ENCODE measurements around the gene AGBL4. TPM values are rescaled to one million over a fixed set of nuclear protein-coding genes. Genes with fewer than 3 reads are reported as not detected.

AGBL4 gene
- total RNA-seq, 1 donor from 2014 or later, result under 0.01 TPM

DNA sequence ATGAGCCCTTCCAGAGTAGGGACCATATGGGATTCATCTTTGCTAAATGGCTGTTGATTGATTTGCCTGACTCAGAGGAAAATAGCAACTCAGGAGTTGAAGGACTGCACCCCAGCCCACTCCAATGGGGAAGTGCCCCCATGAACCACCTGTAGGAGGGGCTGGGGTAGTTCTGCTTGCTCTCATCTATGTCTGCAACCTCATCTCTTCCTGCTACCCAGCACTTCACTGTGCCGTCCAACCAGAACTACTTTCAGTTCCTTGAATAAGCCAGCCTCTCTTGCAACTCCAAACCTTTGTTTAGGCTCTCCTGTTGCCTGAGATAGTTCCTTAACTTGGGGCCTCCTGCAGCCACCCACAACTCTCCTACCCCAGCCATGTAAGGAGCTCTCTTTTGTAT, 1273.6 kb downstream of the AGBL4 start:
- H3K36me3 ChIP-seq (ENCODE audit: control insufficient read depth in 3 of 3, insufficient read depth in 3 of 3, low read length in 3 of 3), result peaks cover 11 to 25% (median 17%) of the 10 kb centered on the region in 3 donors
- H3K9me3 ChIP-seq (ENCODE audit: control insufficient read depth in 3 of 3, low read length in 3 of 3), result no peaks in the 10 kb centered on the region
- H3K27ac ChIP-seq (ENCODE audit: low read depth, low read length), result no peak overlapping the region
- H3K4me1 ChIP-seq (ENCODE audit: control insufficient read depth in 3 of 3, insufficient read depth in 3 of 3, low read length in 3 of 3), result no peaks in the 10 kb centered on the region
- no peak overlapping the region for H3K4me3 ChIP-seq (ENCODE audit: low read length in 3 of 3)
- no peaks in the 10 kb centered on the region for H3K27me3 ChIP-seq (ENCODE audit: control insufficient read depth in 3 of 3, insufficient read depth in 3 of 3, low read length in 3 of 3)
- no peak overlapping the region for H3K9ac ChIP-seq (ENCODE audit: low read depth in 1 of 3, low read length in 3 of 3)

- Histone ChIP-seq H3K36me3 (ENCODE audit: control insufficient read depth in 3 of 3, insufficient read depth in 3 of 3, low read length in 3 of 3) (peaks cover 5 to 25% (median 14%) of the 10 kb centered on the region in 3 donors), H3K4me1 (ENCODE audit: control insufficient read depth in 3 of 3, insufficient read depth in 3 of 3, low read length in 3 of 3) (no peaks in the 10 kb centered on the region), H3K4me3 (ENCODE audit: low read length in 3 of 3) (no peak overlapping the region), H3K9ac (ENCODE audit: low read depth in 1 of 3, low read length in 3 of 3) (no peak overlapping the region), H3K27me3 (ENCODE audit: control insufficient read depth in 3 of 3, insufficient read depth in 3 of 3, low read length in 3 of 3) (no peaks in the 10 kb centered on the region), H3K27ac (ENCODE audit: low read depth, low read length) (no peak overlapping the region), H3K9me3 (ENCODE audit: control insufficient read depth in 3 of 3, low read length in 3 of 3) (no peaks in the 10 kb centered on the region)
These were observed 1274.7 kb downstream of the AGBL4 start for GRCh38 chr1:48749068-48749467.

DNA sequence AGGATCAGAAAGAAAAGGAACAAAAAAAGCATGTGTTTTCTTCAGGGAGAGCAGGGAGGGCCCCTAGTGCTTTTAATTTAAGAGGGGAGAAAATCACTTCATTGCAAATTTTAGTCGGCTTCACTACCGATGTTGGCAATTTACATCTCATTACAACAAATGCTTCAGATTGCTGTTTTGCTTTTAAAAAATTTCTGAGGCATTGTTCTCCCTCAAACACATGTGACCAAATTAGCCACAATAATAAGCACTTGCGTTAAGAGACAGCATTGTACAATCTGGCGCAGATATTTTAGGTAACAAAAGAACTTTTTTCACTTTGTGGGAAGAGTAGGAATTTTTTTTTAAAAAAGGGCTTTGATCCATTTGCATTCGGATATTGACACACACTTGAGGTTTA, 1276.8 kb downstream of the AGBL4 start:
- no peaks in the 10 kb centered on the region for H3K27me3 ChIP-seq (ENCODE audit: control insufficient read depth in 3 of 3, insufficient read depth in 3 of 3, low read length in 3 of 3)
- H3K36me3 ChIP-seq (ENCODE audit: control insufficient read depth in 3 of 3, insufficient read depth in 3 of 3, low read length in 3 of 3), result peaks cover 0 to 32% (median 14%) of the 10 kb centered on the region in 3 donors
- no peak overlapping the region for H3K9ac ChIP-seq (ENCODE audit: low read depth in 1 of 3, low read length in 3 of 3)
- H3K4me1 ChIP-seq (ENCODE audit: control insufficient read depth in 3 of 3, insufficient read depth in 3 of 3, low read length in 3 of 3), result no peaks in the 10 kb centered on the region
- H3K9me3 ChIP-seq (ENCODE audit: control insufficient read depth in 3 of 3, low read length in 3 of 3), result no peaks in the 10 kb centered on the region
- no peak overlapping the region for H3K27ac ChIP-seq (ENCODE audit: low read depth, low read length)
- no peak overlapping the region for H3K4me3 ChIP-seq (ENCODE audit: low read length in 3 of 3)

DNA sequence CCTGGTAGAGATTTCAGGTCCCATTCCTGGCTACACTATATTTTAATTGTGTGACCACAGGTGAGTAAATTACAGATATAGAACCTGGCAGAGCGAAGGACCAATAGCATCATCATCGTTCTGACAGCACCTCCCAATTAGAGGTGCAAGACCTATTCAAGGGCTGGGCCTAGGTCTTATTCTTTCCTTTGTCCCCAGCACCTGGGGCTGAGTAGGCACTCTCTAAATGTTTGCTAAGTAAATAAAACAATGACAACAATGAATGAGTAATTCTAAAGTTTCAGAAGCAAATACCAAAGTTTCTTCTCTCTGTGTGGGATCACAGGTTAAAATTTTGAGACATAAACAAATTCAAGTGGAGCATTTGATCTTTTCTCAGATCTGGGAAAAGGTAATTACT, 1279.7 kb downstream of the AGBL4 start:
- Histone ChIP-seq H3K27ac (ENCODE audit: low read depth, low read length) (no peak overlapping the region), H3K4me1 (ENCODE audit: control insufficient read depth in 3 of 3, insufficient read depth in 3 of 3, low read length in 3 of 3) (no peaks in the 10 kb centered on the region), H3K4me3 (ENCODE audit: low read length in 3 of 3) (no peak overlapping the region), H3K27me3 (ENCODE audit: control insufficient read depth in 3 of 3, insufficient read depth in 3 of 3, low read length in 3 of 3) (no peaks in the 10 kb centered on the region), H3K9ac (ENCODE audit: low read depth in 1 of 3, low read length in 3 of 3) (no peak overlapping the region), H3K9me3 (ENCODE audit: control insufficient read depth in 3 of 3, low read length in 3 of 3) (no peaks in the 10 kb centered on the region), H3K36me3 (ENCODE audit: control insufficient read depth in 3 of 3, insufficient read depth in 3 of 3, low read length in 3 of 3) (peaks cover 3 to 27% (median 12%) of the 10 kb centered on the region in 3 donors)

GRCh38 chr1:48743480-48743879, 1280.3 kb downstream of the AGBL4 start:
- Histone ChIP-seq H3K27me3 (ENCODE audit: control insufficient read depth in 3 of 3, insufficient read depth in 3 of 3, low read length in 3 of 3) (no peaks in the 10 kb centered on the region), H3K27ac (ENCODE audit: low read depth, low read length) (no peak overlapping the region), H3K36me3 (ENCODE audit: control insufficient read depth in 3 of 3, insufficient read depth in 3 of 3, low read length in 3 of 3) (peaks cover 3 to 23% (median 11%) of the 10 kb centered on the region in 3 donors), H3K4me3 (ENCODE audit: low read length in 3 of 3) (no peak overlapping the region), H3K9me3 (ENCODE audit: control insufficient read depth in 3 of 3, low read length in 3 of 3) (no peaks in the 10 kb centered on the region), H3K4me1 (ENCODE audit: control insufficient read depth in 3 of 3, insufficient read depth in 3 of 3, low read length in 3 of 3) (no peaks in the 10 kb centered on the region), H3K9ac (ENCODE audit: low read depth in 1 of 3, low read length in 3 of 3) (no peak overlapping the region)

DNA sequence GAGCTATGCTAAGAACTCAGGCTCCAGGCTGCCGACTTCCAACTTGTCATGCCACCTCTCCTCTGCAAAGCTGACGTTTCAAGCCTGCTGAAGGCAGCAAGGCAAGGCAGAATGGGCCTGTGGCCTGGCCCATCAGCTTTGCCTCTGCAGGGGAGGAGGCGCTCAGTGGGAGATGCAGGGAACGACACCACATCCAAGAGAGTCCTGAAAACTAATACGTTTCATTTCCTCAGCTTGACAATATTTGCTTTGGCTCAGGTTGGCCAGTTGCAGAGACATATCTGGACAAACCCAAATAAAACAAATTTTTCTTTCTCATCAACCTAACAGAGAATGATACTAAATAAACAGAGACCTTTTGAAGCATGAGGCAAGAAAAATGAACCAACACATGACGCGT, 1282.4 kb downstream of the AGBL4 start:
- no peaks in the 10 kb centered on the region for H3K27me3 ChIP-seq (ENCODE audit: control insufficient read depth in 3 of 3, insufficient read depth in 3 of 3, low read length in 3 of 3)
- H3K27ac ChIP-seq (ENCODE audit: low read depth, low read length), result no peak overlapping the region
- no peaks in the 10 kb centered on the region for H3K9me3 ChIP-seq (ENCODE audit: control insufficient read depth in 3 of 3, low read length in 3 of 3)
- H3K4me3 ChIP-seq (ENCODE audit: low read length in 3 of 3), result no peak overlapping the region
- H3K4me1 ChIP-seq (ENCODE audit: control insufficient read depth in 3 of 3, insufficient read depth in 3 of 3, low read length in 3 of 3), result no peaks in the 10 kb centered on the region
- peaks cover 6 to 19% (median 8%) of the 10 kb centered on the region in 3 donors for H3K36me3 ChIP-seq (ENCODE audit: control insufficient read depth in 3 of 3, insufficient read depth in 3 of 3, low read length in 3 of 3)
- no peak overlapping the region for H3K9ac ChIP-seq (ENCODE audit: low read depth in 1 of 3, low read length in 3 of 3)

DNA sequence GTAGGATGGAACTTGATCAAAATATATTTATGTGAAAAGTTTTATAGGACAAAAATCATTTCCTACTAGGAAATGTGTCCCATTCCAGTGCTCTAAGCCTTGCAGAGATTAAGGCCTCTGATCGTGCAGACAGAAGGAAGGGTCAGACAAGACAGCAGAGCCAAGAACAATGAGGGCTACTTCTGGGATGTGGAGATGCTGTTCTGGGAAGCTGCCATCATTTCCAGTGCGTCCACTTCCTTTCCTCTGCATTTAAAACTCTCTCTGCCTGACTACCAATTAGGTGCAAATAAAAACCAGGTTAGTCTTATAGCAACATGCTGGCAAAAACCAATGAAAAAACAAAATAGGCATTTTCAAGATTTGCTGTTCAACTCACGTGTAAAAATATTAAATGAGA, 1283.1 kb downstream of the AGBL4 start:
- Histone ChIP-seq H3K9me3 (ENCODE audit: control insufficient read depth in 3 of 3, low read length in 3 of 3) (no peaks in the 10 kb centered on the region), H3K4me1 (ENCODE audit: control insufficient read depth in 3 of 3, insufficient read depth in 3 of 3, low read length in 3 of 3) (no peaks in the 10 kb centered on the region), H3K9ac (ENCODE audit: low read depth in 1 of 3, low read length in 3 of 3) (no peak overlapping the region), H3K36me3 (ENCODE audit: control insufficient read depth in 3 of 3, insufficient read depth in 3 of 3, low read length in 3 of 3) (peaks cover 13 to 22% (median 14%) of the 10 kb centered on the region in 3 donors), H3K4me3 (ENCODE audit: low read length in 3 of 3) (no peak overlapping the region), H3K27ac (ENCODE audit: low read depth, low read length) (no peak overlapping the region), H3K27me3 (ENCODE audit: control insufficient read depth in 3 of 3, insufficient read depth in 3 of 3, low read length in 3 of 3) (no peaks in the 10 kb centered on the region)

DNA sequence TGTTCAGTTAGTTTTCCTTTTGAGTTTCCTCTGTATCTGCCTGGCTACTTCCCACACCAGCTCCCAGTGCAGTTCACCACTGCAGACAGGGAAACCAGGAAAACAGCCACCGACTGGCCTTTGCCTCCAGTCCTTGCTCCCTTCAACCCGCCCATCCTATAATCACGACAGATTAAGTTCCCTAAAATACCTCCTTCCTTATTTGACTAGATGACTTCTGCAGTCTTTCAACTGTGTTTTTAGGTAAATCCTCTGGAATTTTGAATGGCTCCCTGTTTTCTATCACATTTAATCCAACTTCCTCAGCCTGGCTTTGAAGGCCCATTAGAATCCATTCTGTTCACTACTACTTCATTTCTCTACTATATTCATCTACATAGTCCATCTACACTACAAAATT, 1284.7 kb downstream of the AGBL4 start:
- no peaks in the 10 kb centered on the region for H3K27me3 ChIP-seq (ENCODE audit: control insufficient read depth in 3 of 3, insufficient read depth in 3 of 3, low read length in 3 of 3)
- H3K9me3 ChIP-seq (ENCODE audit: control insufficient read depth in 3 of 3, low read length in 3 of 3), result no peaks in the 10 kb centered on the region
- no peak overlapping the region for H3K9ac ChIP-seq (ENCODE audit: low read depth in 1 of 3, low read length in 3 of 3)
- no peak overlapping the region for H3K27ac ChIP-seq (ENCODE audit: low read depth, low read length)
- no peaks in the 10 kb centered on the region for H3K4me1 ChIP-seq (ENCODE audit: control insufficient read depth in 3 of 3, insufficient read depth in 3 of 3, low read length in 3 of 3)
- H3K36me3 ChIP-seq (ENCODE audit: control insufficient read depth in 3 of 3, insufficient read depth in 3 of 3, low read length in 3 of 3), result peaks cover 16 to 30% (median 28%) of the 10 kb centered on the region in 3 donors
- no peak overlapping the region for H3K4me3 ChIP-seq (ENCODE audit: low read length in 3 of 3)

DNA sequence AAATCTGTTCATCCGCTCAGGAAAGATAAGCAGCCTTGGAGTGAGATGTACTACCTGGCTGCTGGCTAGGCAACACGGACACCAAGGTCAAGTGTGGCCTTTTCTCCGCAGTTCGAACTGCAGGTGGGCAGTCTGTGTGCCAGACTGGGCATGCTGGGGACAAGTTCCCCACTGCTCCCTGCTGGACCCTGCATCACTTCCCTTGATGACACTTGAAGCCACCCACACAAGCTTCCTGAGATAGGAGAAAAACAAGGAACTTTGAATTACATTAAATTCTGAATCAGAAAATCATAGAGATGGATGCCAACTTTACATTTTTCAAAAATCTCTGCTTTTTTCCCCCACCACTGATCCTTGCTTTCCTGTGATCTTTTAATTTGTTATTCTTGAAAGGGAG, 1285.4 kb downstream of the AGBL4 start:
- no peak overlapping the region for H3K27ac ChIP-seq (ENCODE audit: low read depth, low read length)
- peaks cover 23 to 35% (median 33%) of the 10 kb centered on the region in 3 donors for H3K36me3 ChIP-seq (ENCODE audit: control insufficient read depth in 3 of 3, insufficient read depth in 3 of 3, low read length in 3 of 3)

GRCh38 chr1:48735796-48736195, 1288.0 kb downstream of the AGBL4 start:
- Histone ChIP-seq H3K4me1 (ENCODE audit: control insufficient read depth in 3 of 3, insufficient read depth in 3 of 3, low read length in 3 of 3) (peaks cover 0 to 4% (median 0%) of the 10 kb centered on the region in 3 donors), H3K27ac (ENCODE audit: low read depth, low read length) (no peak overlapping the region), H3K4me3 (ENCODE audit: low read length in 3 of 3) (no peak overlapping the region), H3K36me3 (ENCODE audit: control insufficient read depth in 3 of 3, insufficient read depth in 3 of 3, low read length in 3 of 3) (peaks cover 28 to 41% (median 37%) of the 10 kb centered on the region in 3 donors), H3K9me3 (ENCODE audit: control insufficient read depth in 3 of 3, low read length in 3 of 3) (no peaks in the 10 kb centered on the region), H3K27me3 (ENCODE audit: control insufficient read depth in 3 of 3, insufficient read depth in 3 of 3, low read length in 3 of 3) (no peaks in the 10 kb centered on the region), H3K9ac (ENCODE audit: low read depth in 1 of 3, low read length in 3 of 3) (no peak overlapping the region)

More for the DNA sequence above, 1285.4 kb downstream of the AGBL4 start:
- H3K27me3 ChIP-seq (ENCODE audit: control insufficient read depth in 3 of 3, insufficient read depth in 3 of 3, low read length in 3 of 3), result no peaks in the 10 kb centered on the region
- H3K9me3 ChIP-seq (ENCODE audit: control insufficient read depth in 3 of 3, low read length in 3 of 3), result no peaks in the 10 kb centered on the region
- H3K4me1 ChIP-seq (ENCODE audit: control insufficient read depth in 3 of 3, insufficient read depth in 3 of 3, low read length in 3 of 3), result no peaks in the 10 kb centered on the region
- H3K4me3 ChIP-seq (ENCODE audit: low read length in 3 of 3), result no peak overlapping the region
- no peak overlapping the region for H3K9ac ChIP-seq (ENCODE audit: low read depth in 1 of 3, low read length in 3 of 3)

All from skeletal muscle tissue (tissue), 4 donors.